ENCODE measurements around the gene MTMR4.
A peak's percentile ranks its signal among the peaks of the same experiment; 100 is the strongest.

The MTMR4 gene

GRCh38 chr17:58531122-58531521, 16.7 kb upstream of the MTMR4 start:
- H3K27ac ChIP-seq (ENCODE audit: low read depth, low read length), result no peak overlapping the region
- H3F3A ChIP-seq (ENCODE audit: control insufficient read depth, insufficient read depth), result no peaks in the 10 kb centered on the region
- peaks cover 34% of the 10 kb centered on the region for H3K27me3 ChIP-seq (ENCODE audit: control insufficient read depth, low read length)
- H4K20me1 ChIP-seq (ENCODE audit: control insufficient read depth, insufficient read depth, low read depth, low read length), result no peaks in the 10 kb centered on the region
- TF ChIP-seq EZH2phosphoT487 (IDR thresholded peaks at IDR 0.05; ENCODE audit: borderline replicate concordance, low read length) (no peak), CTCF (IDR thresholded peaks at IDR 0.05; ENCODE audit: low read depth, low read length, poor library complexity, severe bottlenecking) (no peak)
- H3K9me2 ChIP-seq (replicated peaks; ENCODE audit: control insufficient read depth, low read length), result no peaks in the 10 kb centered on the region
- peak overlapping the region; percentile 77 for H3K4me2 ChIP-seq (ENCODE audit: low read length)
- H3K79me2 ChIP-seq (ENCODE audit: control insufficient read depth, low read length), result no peaks in the 10 kb centered on the region
- no peaks in the 10 kb centered on the region for H3K9me3 ChIP-seq (ENCODE audit: control insufficient read depth, insufficient read depth, low read length)
- no peaks in the 10 kb centered on the region for H3K36me3 ChIP-seq (ENCODE audit: control insufficient read depth, low read length)
- peak overlapping the region; percentile 62 for H3K4me3 ChIP-seq (ENCODE audit: low read length)
- H3K4me1 ChIP-seq (ENCODE audit: control insufficient read depth, low read length), result peaks cover 12% of the 10 kb centered on the region

DNA sequence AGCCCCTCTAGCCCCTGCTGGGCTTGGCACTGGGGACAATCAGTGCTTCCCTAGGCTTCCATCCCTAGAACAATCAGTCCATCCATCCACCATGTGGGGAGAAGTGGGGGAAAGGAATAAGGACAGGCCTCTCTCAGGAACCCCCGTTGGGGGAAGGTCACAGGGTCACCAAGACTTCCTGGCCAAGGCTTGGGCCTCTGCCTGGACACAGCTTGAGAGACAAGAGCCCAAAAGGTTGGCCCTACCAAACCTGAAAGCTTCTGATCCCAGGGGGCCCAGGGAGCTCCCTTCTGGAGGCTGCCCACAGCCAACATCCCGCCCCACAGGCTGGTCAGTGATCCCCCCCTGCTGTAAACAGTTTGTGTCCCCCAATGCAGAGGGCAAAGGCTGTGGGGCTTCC, 16.2 kb upstream of the MTMR4 start:
- Histone ChIP-seq H3F3A (ENCODE audit: control insufficient read depth, insufficient read depth) (no peaks in the 10 kb centered on the region), H3K9me2 (replicated peaks; ENCODE audit: control insufficient read depth, low read length) (no peaks in the 10 kb centered on the region), H3K79me2 (ENCODE audit: control insufficient read depth, low read length) (no peaks in the 10 kb centered on the region), H3K36me3 (ENCODE audit: control insufficient read depth, low read length) (no peaks in the 10 kb centered on the region), H4K20me1 (ENCODE audit: control insufficient read depth, insufficient read depth, low read depth, low read length) (no peaks in the 10 kb centered on the region), H3K9me3 (ENCODE audit: control insufficient read depth, insufficient read depth, low read length) (no peaks in the 10 kb centered on the region), H3K4me1 (ENCODE audit: control insufficient read depth, low read length) (peaks cover 12% of the 10 kb centered on the region), H3K4me3 (ENCODE audit: low read length) (no peak overlapping the region), H3K27me3 (ENCODE audit: control insufficient read depth, low read length) (peaks cover 34% of the 10 kb centered on the region), H3K27ac (ENCODE audit: low read depth, low read length) (no peak overlapping the region), H3K4me2 (ENCODE audit: low read length) (no peak overlapping the region)
- TF ChIP-seq EZH2phosphoT487 (IDR thresholded peaks at IDR 0.05; ENCODE audit: borderline replicate concordance, low read length) (no peak), CTCF (IDR thresholded peaks at IDR 0.05; ENCODE audit: low read depth, low read length, poor library complexity, severe bottlenecking) (no peak)

GRCh38 chr17:58529275-58529674, 14.8 kb upstream of the MTMR4 start:
- H3K4me2 ChIP-seq (ENCODE audit: low read length), result no peak overlapping the region
- H4K20me1 ChIP-seq (ENCODE audit: control insufficient read depth, insufficient read depth, low read depth, low read length), result no peaks in the 10 kb centered on the region
- no peaks in the 10 kb centered on the region for H3K9me3 ChIP-seq (ENCODE audit: control insufficient read depth, insufficient read depth, low read length)
- H3K4me1 ChIP-seq (ENCODE audit: control insufficient read depth, low read length), result peaks cover 12% of the 10 kb centered on the region
- no peaks in the 10 kb centered on the region for H3F3A ChIP-seq (ENCODE audit: control insufficient read depth, insufficient read depth)
- no peaks in the 10 kb centered on the region for H3K36me3 ChIP-seq (ENCODE audit: control insufficient read depth, low read length)
- H3K27ac ChIP-seq (ENCODE audit: low read depth, low read length), result no peak overlapping the region
- no peak overlapping the region for H3K4me3 ChIP-seq (ENCODE audit: low read length)
- H3K27me3 ChIP-seq (ENCODE audit: control insufficient read depth, low read length), result peaks cover 30% of the 10 kb centered on the region
- no peaks in the 10 kb centered on the region for H3K79me2 ChIP-seq (ENCODE audit: control insufficient read depth, low read length)
- TF ChIP-seq EZH2phosphoT487 (IDR thresholded peaks at IDR 0.05; ENCODE audit: borderline replicate concordance, low read length), result no peak
- TF ChIP-seq CTCF (IDR thresholded peaks at IDR 0.05; ENCODE audit: low read depth, low read length, poor library complexity, severe bottlenecking), result no peak
- no peaks in the 10 kb centered on the region for H3K9me2 ChIP-seq (replicated peaks; ENCODE audit: control insufficient read depth, low read length)

DNA sequence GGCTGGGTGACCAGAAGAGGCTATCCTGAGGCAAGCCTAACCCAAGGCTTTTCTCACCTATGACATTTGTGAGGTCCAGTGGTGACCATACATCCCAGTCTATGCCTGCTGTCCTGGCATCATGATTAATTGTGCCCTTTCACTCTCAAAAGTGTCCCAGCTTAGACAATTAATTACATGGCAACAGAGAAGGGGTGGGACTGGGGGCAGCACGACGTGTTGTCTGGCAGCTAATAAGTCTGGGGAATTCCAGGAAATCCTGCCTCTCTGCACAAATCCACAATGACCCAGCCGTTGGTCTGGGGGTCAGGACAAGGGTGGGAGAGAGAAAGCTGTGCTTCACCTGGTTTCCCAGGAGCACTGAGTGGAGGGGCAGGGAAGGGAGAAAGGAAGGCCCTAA, 14.0 kb upstream of the MTMR4 start:
- TF ChIP-seq EZH2phosphoT487 (IDR thresholded peaks at IDR 0.05; ENCODE audit: borderline replicate concordance, low read length), result no peak
- TF ChIP-seq CTCF (IDR thresholded peaks at IDR 0.05; ENCODE audit: low read depth, low read length, poor library complexity, severe bottlenecking), result no peak
- H3K9me2 ChIP-seq (replicated peaks; ENCODE audit: control insufficient read depth, low read length), result no peaks in the 10 kb centered on the region

More for the DNA sequence above, 14.0 kb upstream of the MTMR4 start:
- Histone ChIP-seq H3K36me3 (ENCODE audit: control insufficient read depth, low read length) (no peaks in the 10 kb centered on the region), H3K27me3 (ENCODE audit: control insufficient read depth, low read length) (peaks cover 30% of the 10 kb centered on the region), H3F3A (ENCODE audit: control insufficient read depth, insufficient read depth) (no peaks in the 10 kb centered on the region), H3K9me3 (ENCODE audit: control insufficient read depth, insufficient read depth, low read length) (no peaks in the 10 kb centered on the region), H4K20me1 (ENCODE audit: control insufficient read depth, insufficient read depth, low read depth, low read length) (no peaks in the 10 kb centered on the region), H3K4me1 (ENCODE audit: control insufficient read depth, low read length) (peaks cover 12% of the 10 kb centered on the region), H3K4me2 (ENCODE audit: low read length) (no peak overlapping the region), H3K27ac (ENCODE audit: low read depth, low read length) (no peak overlapping the region), H3K4me3 (ENCODE audit: low read length) (no peak overlapping the region), H3K79me2 (ENCODE audit: control insufficient read depth, low read length) (no peaks in the 10 kb centered on the region)

All from DOHH2 (cell line).